GM18907 (cell line): Measurements from ENCODE around the gene CST3.
"Not testable (repeated sequence)": the region's sequence is repeated elsewhere in the genome, so short reads cannot be mapped to it uniquely, and the experiment has no call there.

Experiments used
- ATAC-seq: cut with Tn5 transposase; IDR thresholded peaks from one replicate; pipeline ENCODE4 v1.9.1; 2021; ENCODE audit warnings: mild to moderate bottlenecking, moderate library complexity; ENCODE audit not compliant: unreplicated experiment

Gene CST3

GRCh38 chr20:23644164-23644563, 6.4 kb upstream of the CST3 start:
- no peak for ATAC-seq

- ATAC-seq: no peak
These were observed 5.9 kb upstream of the CST3 start for GRCh38 chr20:23643659-23644058.

- no peak for ATAC-seq
These were observed 4.4 kb upstream of the CST3 start for GRCh38 chr20:23641936-23642751.

GRCh38 chr20:23640671-23641667, 3.2 kb upstream of the CST3 start:
- no peak for ATAC-seq

GRCh38 chr20:23640018-23640601, 2.4 kb upstream of the CST3 start:
- no peak for ATAC-seq

GRCh38 chr20:23639490-23639958, 1.8 kb upstream of the CST3 start:
- no peak for ATAC-seq

- no peak for ATAC-seq
These were observed 554 bp upstream of the CST3 start for GRCh38 chr20:23638309-23638708.

- ATAC-seq: no peak
These were observed 860 bp downstream of the CST3 start for GRCh38 chr20:23636908-23637281.

- ATAC-seq: no peak
These were observed 1.4 kb downstream of the CST3 start for GRCh38 chr20:23636182-23636907.

GRCh38 chr20:23635768-23636090, 2.0 kb downstream of the CST3 start:
- not testable (repeated sequence) for ATAC-seq

GRCh38 chr20:23634985-23635767, 2.6 kb downstream of the CST3 start:
- ATAC-seq: no peak

GRCh38 chr20:23634044-23634801, 3.5 kb downstream of the CST3 start:
- ATAC-seq: no peak

GRCh38 chr20:23632711-23633573, 4.8 kb downstream of the CST3 start:
- ATAC-seq: no peak

- ATAC-seq: no peak
These were observed 5.6 kb downstream of the CST3 start for GRCh38 chr20:23631981-23632710.

GRCh38 chr20:23631226-23631822, 6.4 kb downstream of the CST3 start:
- ATAC-seq: no peak

GRCh38 chr20:23630392-23630849, 7.3 kb downstream of the CST3 start:
- ATAC-seq: no peak
